Measurements from ENCODE around the gene STRN. TPM values are rescaled to one million over a fixed set of nuclear protein-coding genes. Genes with fewer than 3 reads are reported as not detected.

The STRN gene
- total RNA-seq, 1 experiment from 2014 or later, result 25.3 TPM

- no peak overlapping the region for H3K4me3 Mint-ChIP-seq (ENCODE audit: unreplicated experiment)
- H3K36me3 Mint-ChIP-seq (ENCODE audit: insufficient read depth, unreplicated experiment), result peaks cover 66% of the 10 kb centered on the region
- no peak for TF ChIP-seq CTCF (IDR thresholded peaks at IDR 0.05; ENCODE audit: unreplicated experiment)
- intact Hi-C loops (cut with micrococcal nuclease), result loop anchor here (10.0 kb wide), 1 partner anchor 126 kb away; no protein-coding TSS in a partner anchor
- H3K27ac Mint-ChIP-seq (ENCODE audit: low read depth, unreplicated experiment), result no peak overlapping the region
- POLR2A ChIA-PET, result interaction anchor here (1.6 kb wide), 1 partner anchor 12 kb away, joined by 4 read pairs; no protein-coding TSS in a partner anchor
- no peaks in the 10 kb centered on the region for H3K27me3 Mint-ChIP-seq (ENCODE audit: insufficient read depth, unreplicated experiment)
- DNase-seq (ENCODE audit: unreplicated experiment), result no peak
- no peaks in the 10 kb centered on the region for H3K4me1 Mint-ChIP-seq (ENCODE audit: insufficient read depth, unreplicated experiment)
- CTCF ChIA-PET, result no interaction called here
- peaks cover 8% of the 10 kb centered on the region for H3K9me3 Mint-ChIP-seq (ENCODE audit: unreplicated experiment)
- no TSS peak for BruUV-seq (replicated peaks)
Measured at GRCh38 chr2:36878429-36878828, 87.9 kb downstream of the STRN start.

- intact Hi-C loops (cut with micrococcal nuclease), result loop anchor here (10.0 kb wide), 1 partner anchor 134 kb away; no protein-coding TSS in a partner anchor
- POLR2A ChIA-PET, result interaction anchor here (2.0 kb wide), 1 partner anchor 95 kb away, joined by 10 read pairs; the partner anchor contains the start of gene STRN
- TF ChIP-seq CTCF (IDR thresholded peaks at IDR 0.05; ENCODE audit: unreplicated experiment), result no peak
- CTCF ChIA-PET, result interaction anchor here (0.9 to 1.1 kb wide), 2 partner anchors 60 to 90 kb away, joined by 3 read pairs; no protein-coding TSS in a partner anchor
- no TSS peak for BruUV-seq (replicated peaks)
- no peak for DNase-seq (ENCODE audit: unreplicated experiment)
- Mint-ChIP-seq H3K9me3 (ENCODE audit: unreplicated experiment) (peaks cover 8% of the 10 kb centered on the region), H3K36me3 (ENCODE audit: insufficient read depth, unreplicated experiment) (peaks cover 44% of the 10 kb centered on the region), H3K27me3 (ENCODE audit: insufficient read depth, unreplicated experiment) (no peaks in the 10 kb centered on the region), H3K4me1 (ENCODE audit: insufficient read depth, unreplicated experiment) (no peaks in the 10 kb centered on the region), H3K4me3 (ENCODE audit: unreplicated experiment) (no peak overlapping the region), H3K27ac (ENCODE audit: low read depth, unreplicated experiment) (no peak overlapping the region)
Measured at GRCh38 chr2:36871068-36871707, 95.1 kb downstream of the STRN start.

GRCh38 chr2:36869606-36870005, 96.7 kb downstream of the STRN start:
- H3K27ac Mint-ChIP-seq (ENCODE audit: low read depth, unreplicated experiment), result no peak overlapping the region
- H3K27me3 Mint-ChIP-seq (ENCODE audit: insufficient read depth, unreplicated experiment), result no peaks in the 10 kb centered on the region
- POLR2A ChIA-PET, result interaction anchor here (0.7 to 2.0 kb wide), 2 partner anchors 64 to 97 kb away, joined by 3 to 10 read pairs; partner anchors contain the start of gene STRN
- H3K36me3 Mint-ChIP-seq (ENCODE audit: insufficient read depth, unreplicated experiment), result peaks cover 37% of the 10 kb centered on the region
- no peak for DNase-seq (ENCODE audit: unreplicated experiment)
- H3K4me1 Mint-ChIP-seq (ENCODE audit: insufficient read depth, unreplicated experiment), result no peaks in the 10 kb centered on the region
- H3K4me3 Mint-ChIP-seq (ENCODE audit: unreplicated experiment), result no peak overlapping the region
- CTCF ChIA-PET, result no interaction called here
- H3K9me3 Mint-ChIP-seq (ENCODE audit: unreplicated experiment), result peaks cover 8% of the 10 kb centered on the region
- intact Hi-C loops (cut with micrococcal nuclease), result loop anchor here (10.0 kb wide), 1 partner anchor 135 kb away; no protein-coding TSS in a partner anchor
- no TSS peak for BruUV-seq (replicated peaks)
- TF ChIP-seq CTCF (IDR thresholded peaks at IDR 0.05; ENCODE audit: unreplicated experiment), result no peak

- H3K27me3 Mint-ChIP-seq (ENCODE audit: insufficient read depth, unreplicated experiment), result no peaks in the 10 kb centered on the region
- ChIA-PET CTCF (no interaction called here), POLR2A (no interaction called here)
- H3K36me3 Mint-ChIP-seq (ENCODE audit: insufficient read depth, unreplicated experiment), result peaks cover 42% of the 10 kb centered on the region
- BruUV-seq (replicated peaks), result no TSS peak
- H3K4me1 Mint-ChIP-seq (ENCODE audit: insufficient read depth, unreplicated experiment), result no peaks in the 10 kb centered on the region
- DNase-seq (ENCODE audit: unreplicated experiment), result no peak
- no peak overlapping the region for H3K27ac Mint-ChIP-seq (ENCODE audit: low read depth, unreplicated experiment)
- no peak overlapping the region for H3K4me3 Mint-ChIP-seq (ENCODE audit: unreplicated experiment)
- intact Hi-C loops (cut with micrococcal nuclease), result no loop called here
- no peaks in the 10 kb centered on the region for H3K9me3 Mint-ChIP-seq (ENCODE audit: unreplicated experiment)
- TF ChIP-seq CTCF (IDR thresholded peaks at IDR 0.05; ENCODE audit: unreplicated experiment), result no peak
Measured at GRCh38 chr2:36861896-36862295, 104.4 kb downstream of the STRN start.

Data from MCF 10A (cell line).